Measurements from ENCODE around the gene RPL4.

RPL4 gene

GRCh38 chr15:66452971-66453580, 51.6 kb downstream of the RPL4 start:
- DNase-seq = no peak

DNA sequence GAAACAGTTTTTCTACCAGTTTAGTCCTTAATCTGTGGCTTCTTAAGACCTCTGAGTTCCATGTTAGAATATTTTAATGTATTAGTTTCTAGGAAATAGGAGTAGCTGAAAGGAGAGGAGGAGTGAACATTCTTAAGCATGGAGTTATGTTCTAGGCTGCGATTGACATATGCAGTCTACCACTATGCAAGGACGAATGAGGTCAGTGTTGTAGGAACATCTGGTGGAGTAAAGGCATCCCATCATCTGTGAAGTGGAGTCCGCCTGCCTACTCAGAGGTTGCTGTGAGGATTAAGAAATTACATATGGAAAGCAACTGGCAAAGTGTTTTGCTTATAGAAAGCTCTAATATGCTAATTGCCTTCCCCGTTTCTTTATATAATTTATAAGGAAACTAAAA, 52.2 kb downstream of the RPL4 start:
- no peak for DNase-seq

All from stimulated activated CD4-positive, alpha-beta T cell treated with anti-CD3 and anti-CD28 coated beads, Interleukin-4, amount 100 ng/mL, for 1 hour (primary cell).